Natural killer cell (primary cell): Measurements from ENCODE around the gene EXOC4. TPM values are rescaled to one million over a fixed set of nuclear protein-coding genes. Genes with fewer than 3 reads are reported as not detected.

Experiments
- ATAC-seq, 3 donors: fragments of 150-1000 bp in 2 of 3; fragments of 200-7000 bp in 1 of 3; cut with Tn5 transposase; 1 replicate in 1 of 3; 2 replicates in 2 of 3; pipeline ENCODE4 v1.10.0; 2021; ENCODE audit warnings: mild to moderate bottlenecking in 2 of 3, moderate library complexity in 2 of 3
- DNase-seq, 2 donors: peaks; one replicate each; pipeline versions ENCODE4 v3.0.0 to v3.0.0-alpha.2; 2013 to 2021; ENCODE audit warnings: mixed read lengths in 1 of 2
- H3K27ac ChIP-seq: one replicate; pipeline ENCODE4 v1.5.1; 2013; ENCODE audit warnings: mild to moderate bottlenecking, low read length
- H3K27me3 ChIP-seq: one replicate; pipeline ENCODE4 v1.6.1; 2013; ENCODE audit warnings: low read length; ENCODE audit not compliant: control insufficient read depth, insufficient read depth
- H3K36me3 ChIP-seq: one replicate; pipeline ENCODE4 v1.6.1; 2013; ENCODE audit warnings: low read length; ENCODE audit not compliant: control insufficient read depth, insufficient read depth
- H3K4me1 ChIP-seq: one replicate; pipeline ENCODE4 v1.6.1; 2013; ENCODE audit warnings: low read length; ENCODE audit not compliant: control insufficient read depth, insufficient read depth
- H3K4me3 ChIP-seq: one replicate; pipeline ENCODE4 v1.5.1; 2013; ENCODE audit warnings: low read length
- H3K9me3 ChIP-seq: one replicate; pipeline ENCODE4 v1.6.1; 2013; ENCODE audit warnings: low read length; ENCODE audit not compliant: control insufficient read depth, insufficient read depth
- H3K27ac Mint-ChIP-seq, 2 donors: one replicate each; pipeline ENCODE4 v1.8.0; 2022; ENCODE audit warnings: mild to moderate bottlenecking in 2 of 2, mixed read lengths in 2 of 2, moderate library complexity in 1 of 2
- H3K27me3 Mint-ChIP-seq, 2 donors: one replicate each; pipeline ENCODE4 v1.8.0; 2022; ENCODE audit warnings: low read depth in 2 of 2, mixed read lengths in 2 of 2
- H3K36me3 Mint-ChIP-seq: one replicate; pipeline ENCODE4 v1.8.0; 2022; ENCODE audit warnings: mixed read lengths
- H3K4me1 Mint-ChIP-seq, 2 donors: one replicate each; pipeline ENCODE4 v1.8.0; 2022; ENCODE audit warnings: mixed read lengths in 2 of 2
- H3K4me3 Mint-ChIP-seq: one replicate; pipeline ENCODE4 v1.8.0; 2022; ENCODE audit warnings: mild to moderate bottlenecking, moderate library complexity, mixed read lengths
- H3K9me3 Mint-ChIP-seq, 2 donors: one replicate each; pipeline ENCODE4 v1.8.0; 2022; ENCODE audit warnings: mixed read lengths in 2 of 2
- WGBS: methylation state at CpG from one replicate; pipeline ENCODE4 v1.1.7; 2013; ENCODE audit warnings: missing lambda C conversion rate; ENCODE audit not compliant: insufficient coverage; 5-methylcytosine and 5-hydroxymethylcytosine counted together
- intact Hi-C: fragments of 100-400 bp; cut with micrococcal nuclease; formaldehyde crosslinking; loops from one replicate; pipeline ENCODE4 v1.14.2; 2022
- total RNA-seq, 4 donors: library from RNA; stranded (reverse); fragments of 120-200 nt in 1 of 4; gene quantifications; one replicate each; pipeline versions ENCODE4 v1.2.3 to v1.2.4, GENCODE V29; 2013 to 2022
- TF ChIP-seq, protein P1 (sequence below): fragments of 200-600 bp; IDR thresholded peaks from one replicate; pipeline ENCODE4 v1.8.0; 2022; ENCODE audit warnings: antibody characterized with exemption

The EXOC4 gene
- total RNA-seq, 3 donors from 2014 or later (not counting 1 experiment from before 2014, with no cell fraction given) = 105 to 148 (median 123) TPM

DNA sequence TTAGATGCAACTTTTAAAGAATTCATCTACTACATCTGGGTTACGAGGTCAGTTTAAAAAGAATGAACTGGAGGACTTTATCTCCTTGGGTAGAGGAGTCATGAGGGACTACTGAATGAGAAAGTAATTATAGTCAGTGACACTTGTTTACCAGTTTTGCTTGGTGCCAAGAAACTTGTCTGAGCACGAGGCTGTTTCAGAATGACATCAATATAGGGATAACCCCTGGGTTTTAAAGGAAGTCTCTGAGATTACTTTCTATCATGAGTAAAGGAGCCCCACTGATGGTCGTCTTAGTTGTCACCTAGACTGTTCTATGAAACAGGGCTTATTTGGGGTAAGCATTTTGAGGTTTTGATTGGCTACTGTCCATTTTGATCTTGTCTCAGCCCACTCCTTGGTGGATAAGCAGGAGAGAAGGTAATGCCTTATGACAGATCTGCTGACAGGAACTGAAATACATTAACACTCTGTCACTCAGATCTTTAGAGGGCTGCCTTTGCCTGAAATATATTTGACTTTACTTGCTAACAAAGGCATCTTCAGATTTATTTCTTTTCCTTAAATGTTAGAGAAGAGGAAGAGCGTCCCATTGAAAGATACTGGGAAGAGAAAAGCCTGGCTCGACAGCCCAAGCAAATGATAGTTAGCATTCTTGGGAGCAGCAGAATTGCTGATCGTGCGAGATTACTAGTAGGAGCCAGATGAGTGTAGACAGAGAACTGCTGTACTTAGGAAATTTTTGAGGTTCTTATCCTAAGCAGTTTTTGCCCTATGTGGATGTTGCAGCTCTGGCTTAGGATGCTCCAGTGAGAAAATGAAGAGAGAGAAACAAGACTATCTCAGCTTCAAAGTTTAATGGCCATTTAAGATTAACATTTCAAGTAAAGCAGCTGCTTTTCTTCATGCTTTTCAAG is 575.1 kb downstream of the EXOC4 start:
- Histone ChIP-seq H3K27me3 (no peaks in the 10 kb centered on the region), H3K4me1 (no peaks in the 10 kb centered on the region), H3K4me3 (no peak overlapping the region), H3K27ac (no peak overlapping the region), H3K9me3 (no peaks in the 10 kb centered on the region), H3K36me3 (no peaks in the 10 kb centered on the region)
- Mint-ChIP-seq H3K4me1 (peaks cover 0 to 6% of the 10 kb centered on the region in 2 donors), H3K27ac (no peak overlapping the region), H3K27me3 (no peaks in the 10 kb centered on the region), H3K36me3 (peaks cover 14% of the 10 kb centered on the region), H3K9me3 (peaks cover 0 to 9% of the 10 kb centered on the region in 2 donors), H3K4me3 (no peak overlapping the region)
- DNase-seq (no peak), ATAC-seq (no peak)
- intact Hi-C loops = no loop called here
- TF ChIP-seq, protein P1, sequence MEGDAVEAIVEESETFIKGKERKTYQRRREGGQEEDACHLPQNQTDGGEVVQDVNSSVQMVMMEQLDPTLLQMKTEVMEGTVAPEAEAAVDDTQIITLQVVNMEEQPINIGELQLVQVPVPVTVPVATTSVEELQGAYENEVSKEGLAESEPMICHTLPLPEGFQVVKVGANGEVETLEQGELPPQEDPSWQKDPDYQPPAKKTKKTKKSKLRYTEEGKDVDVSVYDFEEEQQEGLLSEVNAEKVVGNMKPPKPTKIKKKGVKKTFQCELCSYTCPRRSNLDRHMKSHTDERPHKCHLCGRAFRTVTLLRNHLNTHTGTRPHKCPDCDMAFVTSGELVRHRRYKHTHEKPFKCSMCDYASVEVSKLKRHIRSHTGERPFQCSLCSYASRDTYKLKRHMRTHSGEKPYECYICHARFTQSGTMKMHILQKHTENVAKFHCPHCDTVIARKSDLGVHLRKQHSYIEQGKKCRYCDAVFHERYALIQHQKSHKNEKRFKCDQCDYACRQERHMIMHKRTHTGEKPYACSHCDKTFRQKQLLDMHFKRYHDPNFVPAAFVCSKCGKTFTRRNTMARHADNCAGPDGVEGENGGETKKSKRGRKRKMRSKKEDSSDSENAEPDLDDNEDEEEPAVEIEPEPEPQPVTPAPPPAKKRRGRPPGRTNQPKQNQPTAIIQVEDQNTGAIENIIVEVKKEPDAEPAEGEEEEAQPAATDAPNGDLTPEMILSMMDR = no peak
- 86% methylated on average over 7 of the region's 7 CpGs for WGBS

DNA sequence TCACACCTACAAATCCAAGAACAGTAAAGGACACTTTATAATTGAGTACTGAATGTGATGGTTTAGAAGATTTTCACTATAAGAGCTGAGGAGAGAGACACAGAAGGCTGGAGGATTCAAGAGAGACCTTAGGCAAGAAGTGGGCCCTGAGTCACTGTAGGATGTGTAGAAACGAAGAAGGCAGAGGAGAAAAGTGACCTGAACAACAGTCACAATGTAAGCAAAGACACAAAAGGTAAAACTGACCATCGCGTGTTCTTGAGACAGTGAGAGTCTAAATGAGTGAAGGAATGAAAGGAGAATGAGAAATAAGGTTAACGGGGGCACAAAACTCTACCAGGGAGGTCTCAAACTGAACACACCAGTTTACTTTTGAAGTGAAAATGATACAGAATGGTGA is 576.0 kb downstream of the EXOC4 start:
- intact Hi-C loops = no loop called here
- H3K27me3 Mint-ChIP-seq = no peaks in the 10 kb centered on the region
- H3K9me3 Mint-ChIP-seq = peaks cover 0 to 9% of the 10 kb centered on the region in 2 donors
- H3K4me3 Mint-ChIP-seq = no peak overlapping the region
- WGBS = 97% methylated on average over 4 of the region's 4 CpGs
- TF ChIP-seq, protein P1 = no peak
- no peak overlapping the region for H3K27ac Mint-ChIP-seq
- H3K4me1 Mint-ChIP-seq = peaks cover 0 to 6% of the 10 kb centered on the region in 2 donors
- H3K36me3 Mint-ChIP-seq = peaks cover 14% of the 10 kb centered on the region
- H3K27ac ChIP-seq = no peak overlapping the region
- no peaks in the 10 kb centered on the region for H3K9me3 ChIP-seq
- no peak for DNase-seq
- no peak overlapping the region for H3K4me3 ChIP-seq
- no peak for ATAC-seq
- no peaks in the 10 kb centered on the region for H3K4me1 ChIP-seq
- H3K27me3 ChIP-seq = no peaks in the 10 kb centered on the region
- H3K36me3 ChIP-seq = no peaks in the 10 kb centered on the region

- Histone ChIP-seq H3K9me3 (no peaks in the 10 kb centered on the region), H3K27ac (no peak overlapping the region), H3K36me3 (no peaks in the 10 kb centered on the region), H3K4me3 (no peak overlapping the region), H3K4me1 (no peaks in the 10 kb centered on the region), H3K27me3 (no peaks in the 10 kb centered on the region)
- Mint-ChIP-seq H3K4me1 (peaks cover 0 to 5% of the 10 kb centered on the region in 2 donors), H3K27me3 (no peaks in the 10 kb centered on the region), H3K4me3 (no peak overlapping the region), H3K36me3 (peaks cover 14% of the 10 kb centered on the region), H3K9me3 (peaks cover 0 to 9% of the 10 kb centered on the region in 2 donors), H3K27ac (no peak overlapping the region)
- 100% methylated on average over 4 of the region's 4 CpGs for WGBS
- intact Hi-C loops = no loop called here
- no peak for ATAC-seq
- TF ChIP-seq, protein P1 = no peak
- DNase-seq = no peak
These were observed 576.5 kb downstream of the EXOC4 start for GRCh38 chr7:133829336-133829897.
